ELF-1 (cell line): Measurements from ENCODE around the gene SHBG.
A peak's percentile ranks its signal among the peaks of the same experiment; 100 is the strongest.
"Not testable (repeated sequence)": the region's sequence is repeated elsewhere in the genome, so short reads cannot be mapped to it uniquely, and the experiment has no call there.

Experiments
- DNase-seq: peaks from one replicate; pipeline ENCODE4 v3.0.0-alpha.2; 2016; ENCODE audit warnings: low read depth, low spot score

Gene SHBG

DNA sequence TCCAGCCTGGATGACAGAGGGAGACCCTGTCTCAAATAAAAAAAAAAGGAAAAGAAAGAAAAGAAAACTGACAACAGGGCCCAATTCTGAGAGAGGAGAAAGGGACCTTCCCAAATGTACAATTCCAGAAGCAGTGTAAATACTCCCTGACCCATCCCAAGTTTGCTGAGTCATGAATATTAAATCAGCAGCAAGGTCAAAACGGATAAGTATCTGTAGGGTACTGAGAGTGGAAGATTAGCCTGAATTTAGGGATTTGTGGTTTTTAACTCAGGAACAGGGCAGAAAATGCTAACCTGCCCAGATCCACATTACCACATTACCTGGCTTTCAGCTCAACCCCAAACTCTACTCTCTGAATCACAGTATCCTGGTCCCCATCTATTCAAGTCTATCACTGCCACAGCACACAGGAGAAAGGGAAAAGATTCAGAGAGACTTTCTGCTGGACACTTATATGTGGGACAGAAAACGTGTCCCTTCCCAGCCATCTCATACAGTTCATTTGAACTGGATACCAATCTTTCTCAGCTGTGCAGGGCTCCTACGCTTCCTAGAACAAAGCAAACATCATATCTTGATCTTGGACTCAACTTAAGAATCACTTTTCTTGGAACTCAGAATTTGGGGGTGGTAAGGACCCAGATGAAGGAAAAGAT, 18.2 kb upstream of the SHBG start:
- DNase-seq = no peak

DNA sequence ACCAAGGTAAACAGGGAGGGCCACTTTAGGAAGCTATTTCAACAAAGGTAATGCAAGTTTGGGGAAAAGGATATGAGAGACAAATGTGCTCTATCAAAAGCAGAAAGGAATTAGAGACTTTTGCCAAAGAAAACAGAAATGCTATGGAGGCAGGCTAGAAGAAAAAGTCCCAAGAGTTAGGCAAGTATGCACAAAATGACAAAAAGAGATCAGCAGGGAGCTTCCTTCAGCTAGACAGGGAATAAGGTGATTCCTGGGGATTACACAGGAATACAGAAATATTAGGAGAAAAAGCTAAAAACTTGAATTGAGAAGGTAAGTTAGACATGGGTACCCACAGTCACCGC, 17.7 kb upstream of the SHBG start:
- DNase-seq = no peak

DNA sequence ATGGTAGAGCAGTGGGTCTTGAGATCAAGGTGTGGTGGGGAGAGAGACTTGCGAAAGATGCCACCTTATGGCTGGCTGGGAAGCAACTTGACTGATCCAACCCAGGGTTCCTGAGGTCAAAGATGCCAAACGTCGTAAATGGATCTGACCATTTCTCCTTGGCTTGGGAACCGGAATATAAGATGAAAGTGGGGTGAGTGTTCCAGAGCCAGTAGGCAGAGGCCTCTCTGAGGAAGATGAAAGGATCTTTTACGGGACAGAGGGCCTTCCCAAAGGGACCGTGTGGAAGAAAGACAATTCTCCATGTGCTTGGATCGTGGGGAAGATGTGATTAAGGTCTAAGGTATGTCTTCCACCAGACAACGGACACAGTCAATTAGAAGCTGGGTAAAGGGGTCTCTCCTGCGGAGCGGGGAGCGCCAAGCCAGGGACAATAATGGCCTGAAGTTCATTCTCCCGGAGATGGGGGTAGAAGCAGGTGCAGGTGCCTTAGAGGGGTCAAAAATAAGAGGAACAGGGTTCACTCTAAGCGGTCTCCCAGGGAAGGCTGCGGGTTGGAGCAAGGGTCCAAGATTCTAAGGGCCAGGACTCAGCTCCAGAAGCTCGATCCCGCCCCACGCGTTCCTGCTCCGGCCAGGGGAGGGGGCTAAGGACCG, 16.0 kb upstream of the SHBG start:
- DNase-seq = peak; percentile 59

DNA sequence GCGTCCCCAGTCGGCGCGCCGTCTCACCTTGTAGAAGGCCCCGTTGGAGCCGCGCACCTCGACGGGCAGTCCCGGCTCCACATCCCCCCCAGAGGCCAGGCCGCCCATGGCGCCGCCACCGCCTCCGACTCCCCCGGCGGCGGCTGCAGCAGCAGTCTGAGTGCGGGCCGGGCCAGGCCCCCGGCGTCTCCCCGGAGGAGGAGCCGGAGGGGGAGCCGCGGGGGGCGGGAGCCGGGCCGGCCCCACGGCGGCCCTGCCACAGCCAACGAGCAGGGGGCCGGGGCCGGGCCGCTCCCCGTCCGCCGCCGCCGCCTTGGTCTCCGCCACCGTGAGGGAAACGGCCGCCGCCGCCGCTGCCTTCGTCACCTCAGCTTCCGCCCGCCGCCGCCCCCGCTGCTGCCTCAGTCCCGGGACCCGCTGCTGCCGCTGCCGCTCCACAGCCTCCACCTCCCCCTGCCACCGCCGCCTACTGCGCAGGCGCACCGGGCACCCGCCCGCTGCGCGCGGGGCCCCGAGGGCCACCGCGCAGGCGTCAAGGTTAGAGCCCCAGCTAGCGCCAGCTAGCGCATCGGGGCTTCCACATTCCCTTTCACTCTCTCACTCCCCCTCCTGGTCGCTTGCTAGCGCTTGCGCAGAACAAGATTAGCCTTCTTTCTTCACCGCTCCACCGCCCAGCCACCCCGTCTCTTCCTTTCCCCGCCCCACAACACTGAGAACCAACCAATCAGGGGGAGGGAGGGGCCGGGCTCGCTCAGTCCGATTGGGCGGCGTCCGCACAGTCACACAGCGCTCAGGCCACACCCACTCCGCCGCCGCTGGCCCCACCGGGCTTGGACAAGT, 15.3 kb upstream of the SHBG start, which contains the start of gene FXR2:
FXR2 (minus strand) TSS at position 473 of the 840 bp plus-strand sequence; CDS start at position 108, 365 bp downstream.
- peak; percentile 100 for DNase-seq

DNA sequence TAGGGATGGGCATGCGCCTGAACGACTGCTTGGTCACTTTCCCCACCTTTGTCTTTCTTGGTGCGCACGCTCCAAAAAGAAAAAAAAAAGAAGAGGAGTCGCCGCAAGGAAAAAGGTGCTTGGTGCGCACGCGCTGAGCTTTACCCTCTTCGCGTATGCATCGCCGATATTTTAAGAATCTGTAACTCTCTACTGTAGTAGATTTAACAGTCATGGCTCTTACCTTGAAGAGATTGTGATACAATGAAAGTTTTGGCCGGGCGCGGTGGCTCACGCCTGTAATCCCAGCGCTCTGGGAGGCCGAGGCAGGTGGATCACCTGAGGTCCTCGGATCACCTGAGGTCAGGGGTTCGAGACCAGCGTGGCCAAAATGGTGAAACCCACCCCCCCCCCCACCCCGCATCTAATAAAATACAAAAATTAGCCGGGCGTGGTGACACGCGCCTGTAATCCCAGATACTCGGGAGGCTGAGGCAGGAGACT, 14.6 kb upstream of the SHBG start:
- DNase-seq = no peak

DNA sequence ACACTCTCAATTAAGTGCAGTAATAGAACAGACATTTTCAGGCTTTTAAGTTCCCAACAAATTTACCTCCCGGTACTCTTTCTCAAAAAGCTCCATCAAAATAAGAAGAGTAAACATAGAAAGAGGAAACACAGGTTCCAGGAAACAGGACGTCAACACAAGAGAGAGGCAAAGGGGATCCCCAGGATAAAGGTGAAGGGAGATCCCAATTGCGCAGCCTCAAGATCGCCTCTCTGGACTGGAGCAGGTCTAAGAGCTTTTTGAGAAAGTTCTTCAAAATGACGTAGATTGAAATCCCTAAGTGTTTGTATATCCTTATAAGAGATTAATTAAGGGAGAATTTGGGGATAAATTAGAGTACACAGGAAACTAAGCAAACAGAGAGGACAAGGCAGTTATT, 11.3 kb upstream of the SHBG start:
- DNase-seq = no peak

DNA sequence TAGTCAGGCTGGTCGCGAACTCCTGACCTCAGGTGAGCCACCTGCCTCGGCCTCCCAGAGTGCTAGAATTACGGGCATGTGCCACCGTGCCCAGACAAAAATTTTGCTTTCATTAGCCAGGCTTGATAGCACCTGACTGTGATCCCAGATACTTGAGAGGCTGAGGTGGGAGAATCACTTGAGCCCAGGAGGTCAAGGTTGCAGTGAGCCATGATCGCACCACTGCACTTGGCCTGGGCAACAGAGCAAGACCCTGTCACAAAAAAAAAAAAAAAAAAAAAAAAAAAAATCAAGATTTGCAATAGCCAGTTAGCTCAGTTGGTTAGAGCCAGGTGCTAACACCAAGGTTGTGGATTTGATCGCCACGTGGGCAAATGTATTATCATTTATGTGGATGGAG, 9.1 kb upstream of the SHBG start:
- DNase-seq = no peak

DNA sequence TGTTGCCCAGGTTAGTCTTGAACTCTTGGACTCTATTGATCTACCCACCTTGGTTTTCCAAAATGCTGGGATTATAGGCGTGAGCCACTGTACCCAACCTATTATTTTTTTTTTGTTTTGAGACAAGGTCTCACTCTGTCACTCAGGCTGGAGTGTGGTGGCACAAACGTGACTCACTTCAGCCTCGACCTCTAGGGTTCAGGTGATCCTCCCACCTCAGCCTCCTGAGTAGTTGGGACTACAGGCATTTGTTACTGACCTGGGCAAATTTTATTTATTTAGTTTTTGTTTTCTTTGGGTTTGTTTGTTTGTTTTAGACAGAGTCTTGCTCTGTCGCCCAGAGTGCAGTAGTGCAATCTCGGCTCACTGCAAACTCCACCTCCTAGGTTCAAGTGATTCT, 6.3 kb upstream of the SHBG start:
- no peak for DNase-seq

DNA sequence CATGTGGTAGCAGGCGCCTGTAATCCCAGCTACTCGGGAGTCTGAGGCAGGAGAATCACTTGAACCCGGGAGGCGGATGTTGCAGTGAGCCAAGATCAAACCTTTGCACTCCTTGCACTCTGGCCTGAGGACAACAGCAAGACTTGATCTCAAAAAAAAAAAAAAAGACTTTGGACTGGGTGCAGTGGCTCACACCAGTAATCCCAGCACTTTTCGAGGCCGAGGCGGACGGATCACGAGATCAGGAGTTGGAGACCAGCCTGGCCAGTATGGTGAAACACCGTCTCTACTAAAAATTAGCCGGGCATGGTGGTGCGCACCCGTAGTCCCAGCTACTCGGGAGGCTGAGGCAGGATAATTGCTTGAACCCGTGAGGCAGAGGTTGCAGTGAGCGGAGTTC, 4.2 kb upstream of the SHBG start:
- DNase-seq = not testable (repeated sequence)

DNA sequence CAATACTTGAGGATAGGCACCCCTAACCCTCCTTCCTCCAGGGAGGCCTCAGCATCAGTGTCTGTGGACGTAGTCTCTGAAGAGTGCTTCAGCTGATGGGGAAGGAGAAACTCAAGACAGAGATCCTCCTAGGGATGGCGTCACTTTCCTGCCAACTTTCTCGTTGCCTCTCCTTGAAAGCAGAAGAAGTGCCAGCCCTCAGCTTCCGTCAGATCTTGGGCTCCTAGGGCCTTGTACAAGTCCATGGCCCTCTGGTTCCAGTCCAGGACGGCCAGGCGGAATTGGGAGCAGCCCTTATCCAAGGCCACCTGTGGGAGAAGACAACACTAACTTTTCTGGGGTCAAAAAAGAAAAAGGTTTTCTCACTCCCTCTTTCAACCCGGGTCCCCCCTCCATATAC, 3.6 kb upstream of the SHBG start:
- DNase-seq = no peak

DNA sequence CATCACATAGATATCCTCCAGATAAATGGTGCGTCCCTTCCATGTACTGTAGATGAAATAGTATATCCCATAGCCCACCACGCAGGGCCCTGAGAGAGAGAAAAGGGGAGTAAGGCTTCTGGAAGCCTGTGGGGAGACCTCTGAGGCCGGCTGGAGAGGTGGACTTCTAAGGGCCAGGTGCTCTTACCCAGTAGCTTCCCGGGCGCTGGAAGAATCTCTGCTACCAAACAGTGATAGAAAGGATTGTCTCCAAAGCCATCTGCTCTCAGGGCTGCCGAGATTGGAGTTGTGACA, 3.0 kb upstream of the SHBG start:
- DNase-seq = no peak

DNA sequence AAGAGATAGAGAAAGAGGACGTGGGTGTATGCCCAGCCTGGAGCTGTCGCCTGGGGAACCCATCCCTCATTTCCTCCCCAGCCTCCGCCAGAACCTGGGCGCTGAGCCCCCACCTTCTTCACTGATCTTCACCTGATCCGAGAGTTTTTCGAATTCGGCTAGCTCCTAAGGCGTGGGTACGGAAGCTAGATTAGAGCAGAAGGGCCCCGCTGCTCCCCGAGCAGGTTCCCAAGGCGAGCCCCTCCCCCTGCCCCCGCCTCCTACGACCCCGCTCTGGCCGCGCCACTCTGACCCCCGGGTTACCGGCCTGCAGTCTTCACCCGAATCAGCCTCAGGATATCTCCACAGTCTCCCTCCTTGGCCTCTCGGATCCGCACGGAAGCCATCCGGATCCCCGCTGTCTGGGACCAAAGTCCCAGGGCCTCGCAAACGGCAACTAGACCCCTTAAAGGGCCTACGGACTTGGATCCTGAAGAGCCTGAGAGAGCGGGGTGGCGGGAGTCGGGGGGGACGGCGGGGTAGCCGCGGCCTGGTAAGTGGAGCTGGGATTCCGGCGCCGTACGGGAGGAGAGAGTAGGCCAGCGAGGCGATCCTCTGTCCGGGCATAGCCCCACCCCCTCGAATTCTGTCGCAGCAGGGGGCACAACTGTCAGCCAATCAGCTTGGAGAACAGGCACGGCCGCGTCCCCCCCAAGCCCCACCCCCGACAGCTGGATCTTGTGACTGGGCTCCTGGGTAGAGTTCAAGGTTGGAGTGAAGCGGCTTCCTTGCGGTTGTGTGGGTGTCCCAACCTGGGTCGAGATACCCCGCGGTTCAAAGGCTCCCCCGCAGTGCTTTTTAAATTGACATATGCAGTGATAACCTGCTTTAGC, 2.4 kb upstream of the SHBG start, which contains the start of gene SAT2:
SAT2 (minus strand) TSS at position 572 of the 872 bp plus-strand sequence; CDS start at position 386, 186 bp downstream.
- peak; percentile 95 for DNase-seq

DNA sequence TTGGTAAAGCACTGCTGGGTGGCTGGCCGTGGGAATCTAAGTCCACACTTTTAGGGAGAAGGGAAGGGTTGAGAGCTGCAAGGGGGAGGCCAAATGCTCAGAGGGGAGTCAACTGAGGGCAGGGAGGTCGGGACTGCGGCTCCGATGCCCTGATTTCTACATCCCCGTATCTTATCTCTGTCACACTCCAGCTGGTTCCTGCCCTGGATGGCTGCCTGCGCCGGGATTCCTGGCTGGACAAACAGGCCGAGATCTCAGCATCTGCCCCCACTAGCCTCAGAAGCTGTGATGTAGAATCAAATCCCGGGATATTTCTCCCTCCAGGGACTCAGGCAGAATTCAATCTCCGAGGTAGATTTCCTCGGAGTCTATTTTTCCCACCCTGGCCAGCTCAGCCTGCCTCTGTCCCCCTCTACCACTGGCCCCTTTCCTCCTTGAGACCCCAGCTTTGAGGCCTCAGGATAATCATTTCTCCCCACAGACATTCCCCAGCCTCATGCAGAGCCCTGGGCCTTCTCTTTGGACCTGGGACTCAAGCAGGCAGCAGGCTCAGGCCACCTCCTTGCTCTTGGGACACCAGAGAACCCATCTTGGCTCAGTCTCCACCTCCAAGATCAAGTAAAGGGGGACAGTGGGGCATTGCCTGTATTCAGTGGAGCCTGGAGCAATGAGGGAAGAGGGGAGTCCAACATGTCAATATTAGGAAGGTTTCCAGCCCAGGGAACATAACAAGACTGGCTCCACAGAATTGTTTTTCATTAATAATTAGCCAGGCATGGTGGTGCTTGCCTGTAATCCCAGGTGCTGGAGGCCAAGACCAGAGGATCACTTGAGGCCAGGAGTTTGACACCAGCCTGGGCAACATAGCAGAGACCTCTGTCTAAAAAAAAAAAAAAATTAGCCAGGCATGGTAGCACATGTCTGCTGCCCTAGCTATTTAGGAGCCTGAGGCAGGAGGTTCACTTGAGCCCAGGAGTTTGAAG, 1.8 kb downstream of the SHBG start:
- DNase-seq = no peak

DNA sequence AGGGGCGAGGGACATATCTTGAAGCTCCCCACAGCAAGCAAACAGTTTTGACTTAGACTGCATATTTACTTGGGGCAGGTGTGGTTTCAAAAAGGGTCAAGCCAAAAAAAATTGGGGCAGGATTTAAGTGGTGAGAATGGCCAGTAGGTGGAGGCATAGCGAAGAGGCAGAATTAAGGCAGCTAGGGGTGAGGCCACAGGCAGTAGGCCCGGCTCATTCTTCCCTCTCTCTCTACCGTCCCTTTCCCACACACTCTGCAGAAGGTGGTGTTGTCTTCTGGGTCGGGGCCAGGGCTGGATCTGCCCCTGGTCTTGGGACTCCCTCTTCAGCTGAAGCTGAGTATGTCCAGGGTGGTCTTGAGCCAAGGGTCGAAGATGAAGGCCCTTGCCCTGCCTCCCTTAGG, 2.6 kb downstream of the SHBG start:
- peak; percentile 77 for DNase-seq

DNA sequence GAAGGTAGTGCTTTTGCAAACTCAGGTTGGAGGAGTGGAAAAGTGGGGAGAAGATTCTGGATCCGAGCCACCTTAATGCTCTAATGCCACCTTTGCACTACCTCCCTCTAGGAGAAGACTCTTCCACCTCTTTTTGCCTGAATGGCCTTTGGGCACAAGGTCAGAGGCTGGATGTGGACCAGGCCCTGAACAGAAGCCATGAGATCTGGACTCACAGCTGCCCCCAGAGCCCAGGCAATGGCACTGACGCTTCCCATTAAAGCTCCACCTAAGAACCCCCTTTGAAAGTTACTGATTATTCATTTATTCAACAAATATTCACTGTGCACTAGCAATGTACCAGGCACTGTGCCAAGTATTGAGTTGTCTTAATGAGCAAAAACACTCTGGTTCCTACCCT, 3.2 kb downstream of the SHBG start:
- DNase-seq = no peak

DNA sequence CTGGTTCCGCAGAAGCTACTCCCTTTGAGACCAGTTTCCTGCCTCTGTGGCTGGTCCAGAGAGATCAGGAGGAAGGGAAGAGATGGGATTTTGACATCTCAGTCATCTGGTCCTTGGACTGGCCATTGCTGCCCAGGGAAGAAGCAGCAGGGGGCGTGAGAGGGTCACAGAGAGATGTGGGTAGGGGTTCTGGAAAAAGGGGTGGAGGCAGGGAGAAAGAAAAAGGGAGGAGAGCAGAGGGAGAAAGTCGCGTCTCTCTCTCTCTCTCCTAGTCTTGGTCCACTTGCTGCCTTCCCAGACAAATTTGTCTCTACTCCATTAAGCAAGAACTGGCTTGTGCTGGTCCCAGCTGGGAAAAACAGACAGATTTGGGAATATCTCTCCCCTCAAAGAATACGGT, 4.4 kb downstream of the SHBG start:
- DNase-seq = peak; percentile 80

DNA sequence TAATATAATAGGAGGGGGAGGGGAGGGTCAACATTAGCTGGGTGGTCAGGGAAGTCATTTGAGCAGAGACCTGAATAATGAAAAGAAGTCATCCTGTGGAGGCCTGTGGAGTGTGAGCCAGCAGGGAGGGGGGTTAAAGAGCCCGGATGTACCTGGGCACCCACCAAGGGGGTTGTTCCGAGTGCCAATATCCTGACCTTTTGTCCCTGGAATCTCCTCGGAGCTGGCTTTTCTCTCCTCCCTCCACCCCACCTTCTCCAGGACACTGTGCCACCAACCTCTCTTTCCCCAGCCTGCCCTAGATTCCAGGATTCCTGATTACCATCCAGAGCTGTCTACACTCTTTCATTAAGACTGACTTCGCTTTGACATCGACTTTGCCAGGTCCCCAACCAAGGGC, 6.2 kb downstream of the SHBG start:
- no peak for DNase-seq

DNA sequence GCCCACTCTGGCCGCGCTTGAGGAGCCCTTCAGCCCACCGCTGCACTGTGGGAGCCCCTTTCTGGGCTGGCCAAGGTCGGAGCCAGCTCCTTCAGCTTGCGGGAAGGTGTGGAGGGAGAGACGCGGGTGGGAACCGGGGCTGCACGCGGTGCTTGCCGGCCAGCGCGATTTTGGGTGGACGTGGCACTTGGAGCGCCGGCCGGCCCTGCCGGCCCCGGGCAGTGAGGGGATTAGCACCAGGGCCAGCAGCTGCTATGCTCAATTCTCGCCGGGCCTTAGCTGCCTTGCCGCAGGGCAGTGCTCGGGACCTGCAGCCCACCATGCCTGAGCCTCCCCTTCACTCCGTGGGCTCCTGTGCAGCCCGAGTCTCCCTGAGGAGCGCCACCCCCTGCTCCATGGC, 10.8 kb downstream of the SHBG start:
- no peak for DNase-seq

DNA sequence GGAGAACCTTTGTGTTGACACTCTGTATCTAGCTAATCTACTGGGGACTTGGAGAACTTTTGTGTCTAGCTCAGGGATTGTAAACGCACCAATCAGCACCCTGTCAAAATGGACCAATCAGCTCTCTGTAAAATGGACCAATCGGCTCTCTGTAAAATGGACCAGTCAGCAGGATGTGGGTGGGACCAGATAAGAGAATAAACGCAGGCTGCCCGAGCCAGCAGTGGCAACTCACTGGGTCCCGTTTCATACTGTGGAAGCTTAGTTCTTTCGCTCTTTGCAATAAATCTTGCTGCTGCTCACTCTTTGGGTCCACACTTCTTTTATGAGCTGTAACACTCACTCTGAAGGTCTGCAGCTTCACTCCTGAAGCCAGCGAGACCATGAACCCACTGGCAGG, 11.7 kb downstream of the SHBG start:
- DNase-seq = not testable (repeated sequence)

DNA sequence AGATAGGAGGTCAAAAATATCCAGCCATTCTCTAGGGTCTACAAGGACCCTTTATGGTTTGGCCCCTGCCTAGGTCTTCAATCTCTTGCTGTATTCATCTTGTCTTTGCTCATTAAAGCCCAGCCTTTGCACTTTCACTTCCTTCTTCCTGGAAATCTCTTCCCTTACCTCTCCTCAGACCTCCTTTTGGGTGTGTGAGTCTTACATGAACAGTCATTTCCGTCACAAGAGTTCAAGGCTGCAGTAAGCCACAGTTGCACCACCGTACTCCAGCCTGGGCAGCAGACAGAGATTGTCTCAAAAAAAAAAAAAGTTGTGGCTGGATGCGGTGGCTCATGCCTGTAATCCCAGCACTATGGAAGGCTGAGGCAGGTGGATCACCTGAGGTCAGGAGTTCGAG, 14.8 kb downstream of the SHBG start:
- no peak for DNase-seq

DNA sequence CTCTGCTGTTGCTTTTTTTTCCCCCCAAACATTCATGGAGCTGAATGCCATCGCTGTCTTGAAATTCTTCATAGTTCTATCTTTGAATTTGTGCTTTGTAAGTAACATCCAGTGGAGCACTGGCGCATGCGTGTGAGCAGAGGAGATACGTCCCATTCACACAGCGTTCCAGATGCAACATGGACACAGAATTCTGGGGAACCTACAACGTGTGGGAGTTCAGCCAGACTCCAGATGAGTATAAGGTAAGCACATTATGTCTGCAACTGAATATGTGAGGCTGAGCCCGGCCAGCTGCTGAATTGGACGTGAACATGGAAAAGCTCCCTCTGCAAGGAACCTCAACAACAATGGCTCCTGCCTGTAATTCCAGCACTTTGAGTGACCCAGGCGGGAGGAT, 16.5 kb downstream of the SHBG start:
- DNase-seq = no peak
